HG02885 (cell line): ENCODE data around the gene SHCBP1L.
A peak's percentile ranks its signal among the peaks of the same experiment; 100 is the strongest.
"Not testable (repeated sequence)": the region's sequence is repeated elsewhere in the genome, so short reads cannot be mapped to it uniquely, and the experiment has no call there.

Experiments used
- ATAC-seq: cut with Tn5 transposase; IDR thresholded peaks from one replicate; pipeline ENCODE4 v1.9.1; 2021; ENCODE audit warnings: mild to moderate bottlenecking; ENCODE audit not compliant: unreplicated experiment, poor library complexity

SHCBP1L gene

GRCh38 chr1:182965861-182966260, 12.9 kb upstream of the SHCBP1L start:
- ATAC-seq, result no peak

- no peak for ATAC-seq
Measured at GRCh38 chr1:182965096-182965495, 12.1 kb upstream of the SHCBP1L start.

GRCh38 chr1:182962554-182963115, 9.7 kb upstream of the SHCBP1L start:
- ATAC-seq, result peak; percentile 97

- ATAC-seq, result no peak
Measured at GRCh38 chr1:182960046-182960445, 7.1 kb upstream of the SHCBP1L start.

DNA sequence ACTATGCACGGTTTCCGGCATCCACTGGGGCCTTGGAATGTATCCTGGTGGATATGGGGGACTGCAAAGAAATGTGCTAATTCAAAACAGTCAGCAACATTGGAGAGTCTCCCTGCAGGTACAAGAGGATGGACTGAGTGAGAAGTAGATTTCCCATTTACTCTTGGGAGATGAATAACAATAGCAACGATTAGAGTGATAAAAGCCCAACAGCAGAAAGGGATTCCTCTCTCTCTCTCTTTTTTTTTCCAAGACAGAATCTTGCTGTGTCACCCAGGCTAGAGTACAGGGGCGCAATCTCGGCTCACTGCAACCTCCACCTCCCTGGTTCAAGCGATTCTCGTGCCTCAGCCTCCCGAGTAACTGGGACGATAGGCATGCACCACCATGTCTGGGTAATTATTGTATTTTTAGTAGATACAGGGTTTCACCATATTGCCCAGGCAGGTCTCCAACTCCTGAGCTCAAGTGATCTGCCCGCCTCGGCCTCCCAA, 5.0 kb upstream of the SHCBP1L start:
- ATAC-seq, result no peak

- no peak for ATAC-seq
Measured at GRCh38 chr1:182956708-182957365, 3.9 kb upstream of the SHCBP1L start.

- no peak for ATAC-seq
Measured at GRCh38 chr1:182955596-182956588, 2.9 kb upstream of the SHCBP1L start.

GRCh38 chr1:182953826-182954225, 860 bp upstream of the SHCBP1L start:
- no peak for ATAC-seq

DNA sequence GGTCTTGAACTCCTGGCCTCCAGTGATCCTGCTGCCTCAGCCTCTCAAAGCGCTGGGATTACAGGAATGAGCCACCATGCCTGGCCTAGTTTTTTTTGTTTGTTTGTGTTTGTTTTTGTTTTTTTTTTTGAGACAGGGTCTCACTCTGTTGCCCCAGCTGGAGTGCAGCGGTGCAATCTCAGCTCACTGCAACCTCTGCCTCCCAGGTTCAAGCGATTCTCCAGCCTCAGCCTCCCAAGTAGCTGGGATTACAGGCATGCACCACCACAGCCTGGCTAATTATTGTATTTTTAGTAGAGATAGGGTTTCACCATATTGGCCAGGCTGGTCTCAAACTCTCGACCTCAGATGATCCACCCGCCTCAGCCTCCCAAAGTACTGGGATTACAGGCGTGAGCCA, 9.6 kb downstream of the SHCBP1L start:
- not testable (repeated sequence) for ATAC-seq

DNA sequence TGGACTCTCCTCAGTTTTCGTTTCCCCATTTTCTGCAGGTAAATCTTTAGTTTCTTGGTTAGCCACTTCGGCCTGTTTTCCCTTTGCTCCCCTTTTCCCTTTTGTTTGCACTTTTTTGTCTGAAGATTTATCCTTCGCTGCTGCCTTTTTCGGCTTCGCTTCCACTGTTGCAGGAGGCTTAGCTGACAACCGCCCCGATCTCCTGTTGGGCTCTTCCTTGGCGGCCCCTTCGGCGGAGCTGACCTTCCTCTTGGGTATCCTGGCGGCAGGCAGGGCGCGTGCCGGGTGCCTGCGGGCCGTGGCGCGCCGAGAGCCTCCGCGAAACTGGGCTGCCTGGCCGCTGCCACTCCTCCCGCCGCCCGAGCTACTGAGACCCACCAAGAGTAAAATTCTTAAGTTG, 10.8 kb downstream of the SHCBP1L start:
- ATAC-seq, result not testable (repeated sequence)

DNA sequence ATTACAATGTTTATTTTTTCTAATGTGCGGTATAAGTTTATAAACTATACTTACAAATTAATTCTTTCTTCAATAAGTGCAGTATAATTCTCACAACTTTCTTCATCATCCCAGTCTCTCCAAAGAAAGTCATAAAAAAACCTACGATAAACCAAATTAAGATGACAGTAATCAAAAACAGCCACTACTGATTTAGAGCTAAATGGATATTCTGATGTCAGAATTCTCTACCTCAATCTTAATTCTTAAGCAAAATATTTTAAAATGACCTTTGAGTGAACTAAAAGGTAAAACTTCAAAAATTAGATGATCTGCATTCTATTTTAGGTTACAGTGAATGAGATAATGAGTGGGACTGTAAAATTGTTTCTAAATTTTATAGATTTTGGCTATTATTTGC, 13.6 kb downstream of the SHCBP1L start:
- no peak for ATAC-seq

GRCh38 chr1:182935716-182936115, 17.2 kb downstream of the SHCBP1L start:
- no peak for ATAC-seq

GRCh38 chr1:182930985-182931384, 22.0 kb downstream of the SHCBP1L start:
- ATAC-seq, result no peak

- ATAC-seq, result no peak
Measured at GRCh38 chr1:182927693-182928433, 25.1 kb downstream of the SHCBP1L start.

GRCh38 chr1:182925661-182926060, 27.3 kb downstream of the SHCBP1L start:
- no peak for ATAC-seq

GRCh38 chr1:182917378-182917777, 35.6 kb downstream of the SHCBP1L start:
- no peak for ATAC-seq

GRCh38 chr1:182913401-182913800, 39.6 kb downstream of the SHCBP1L start:
- ATAC-seq, result no peak

DNA sequence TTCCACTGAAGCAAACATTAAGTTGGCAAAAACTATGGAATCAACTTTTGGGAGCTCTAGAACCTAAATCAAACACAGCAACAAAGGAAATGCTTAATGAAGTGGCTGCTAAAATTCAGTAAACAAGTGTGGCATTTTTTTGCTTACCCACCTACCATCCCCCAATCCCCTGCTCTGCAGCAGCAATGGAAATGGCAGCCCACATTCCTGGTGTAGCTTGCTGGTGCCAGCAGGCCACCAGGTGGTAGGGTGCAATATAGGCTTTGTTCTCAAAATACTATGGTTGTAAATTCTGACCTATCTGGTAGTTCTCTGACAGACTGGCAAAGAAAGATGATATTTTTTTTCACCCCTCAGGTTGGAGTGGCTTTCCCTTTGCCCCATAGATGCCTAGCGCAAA, 42.8 kb downstream of the SHCBP1L start:
- no peak for ATAC-seq

DNA sequence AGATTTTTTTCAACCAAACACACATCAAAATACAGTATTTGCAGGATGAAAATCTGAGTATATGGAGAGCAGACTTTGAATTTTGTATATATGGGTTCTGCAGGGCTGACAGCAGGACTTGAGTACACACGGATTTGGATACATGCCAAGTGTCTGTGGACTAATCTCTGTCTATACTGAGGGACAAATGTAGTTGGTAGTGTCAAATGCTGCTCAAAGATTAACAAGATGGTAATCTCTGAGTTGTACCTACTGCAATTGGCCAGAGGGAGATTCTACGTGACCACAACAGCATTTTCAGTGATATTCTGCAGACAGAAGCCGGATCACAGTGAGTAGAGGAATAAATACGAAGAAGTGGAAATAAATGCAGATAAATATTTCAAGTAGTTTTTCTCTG, 43.4 kb downstream of the SHCBP1L start:
- ATAC-seq, result no peak

DNA sequence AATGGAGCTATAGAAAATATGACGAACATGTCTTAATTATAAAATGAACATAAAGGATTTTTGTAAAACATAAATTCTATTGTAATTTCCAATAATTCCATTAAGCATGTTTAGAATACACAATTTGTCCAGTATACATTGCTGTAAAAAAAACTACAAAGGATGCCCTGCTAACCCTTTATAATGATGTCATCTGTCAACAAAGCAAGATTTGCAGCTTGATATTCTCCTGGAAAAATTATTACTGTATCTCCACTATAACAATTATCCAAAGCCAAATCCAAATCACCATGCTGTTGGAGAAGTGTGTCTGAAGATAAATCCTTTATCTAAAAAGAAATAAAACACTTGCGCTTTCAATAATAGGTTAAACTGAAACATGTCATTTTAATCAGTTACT, 47.6 kb downstream of the SHCBP1L start:
- no peak for ATAC-seq
